Tibial nerve (tissue), 4 donors: ENCODE measurements around the gene RNF135.

Source experiments
- CTCF ChIP-seq, 5 experiments: fragments of 200-600 bp in 3 of 5; fragments of 450-650 bp in 2 of 5; sonication (generic) in 3 of 5; IDR thresholded peaks; one replicate each; pipeline ENCODE4 v1.5.1; 2016 to 2019; ENCODE audit warnings: antibody characterized with exemption in 5 of 5, mild to moderate bottlenecking in 3 of 5, moderate library complexity in 2 of 5
- EP300 ChIP-seq, 2 donors: sonication (generic); formaldehyde crosslinking; IDR thresholded peaks; one replicate each; pipeline ENCODE4 v1.6.1; 2017; ENCODE audit warnings: antibody characterized with exemption in 2 of 2, mild to moderate bottlenecking in 1 of 2
- POLR2A ChIP-seq, 2 donors: fragments of 450-650 bp; IDR thresholded peaks; one replicate each; pipeline ENCODE4 v1.6.1; 2017; ENCODE audit warnings: antibody characterized with exemption in 2 of 2, mild to moderate bottlenecking in 2 of 2, moderate library complexity in 2 of 2

- TF ChIP-seq CTCF (IDR thresholded peaks at IDR 0.05) (no peak), POLR2A (IDR thresholded peaks at IDR 0.05) (no peak), EP300 (IDR thresholded peaks at IDR 0.05) (no peak)
Measured at GRCh38 chr17:30981531-30982519, 11.0 kb downstream of the RNF135 start.
